HG03565 (cell line): Measurements from ENCODE around the gene AP2A1.

Source experiments
- ATAC-seq: cut with Tn5 transposase; IDR thresholded peaks from one replicate; pipeline ENCODE4 v1.9.1; 2021; ENCODE audit warnings: mild to moderate bottlenecking, moderate library complexity; ENCODE audit not compliant: unreplicated experiment

The AP2A1 gene

DNA sequence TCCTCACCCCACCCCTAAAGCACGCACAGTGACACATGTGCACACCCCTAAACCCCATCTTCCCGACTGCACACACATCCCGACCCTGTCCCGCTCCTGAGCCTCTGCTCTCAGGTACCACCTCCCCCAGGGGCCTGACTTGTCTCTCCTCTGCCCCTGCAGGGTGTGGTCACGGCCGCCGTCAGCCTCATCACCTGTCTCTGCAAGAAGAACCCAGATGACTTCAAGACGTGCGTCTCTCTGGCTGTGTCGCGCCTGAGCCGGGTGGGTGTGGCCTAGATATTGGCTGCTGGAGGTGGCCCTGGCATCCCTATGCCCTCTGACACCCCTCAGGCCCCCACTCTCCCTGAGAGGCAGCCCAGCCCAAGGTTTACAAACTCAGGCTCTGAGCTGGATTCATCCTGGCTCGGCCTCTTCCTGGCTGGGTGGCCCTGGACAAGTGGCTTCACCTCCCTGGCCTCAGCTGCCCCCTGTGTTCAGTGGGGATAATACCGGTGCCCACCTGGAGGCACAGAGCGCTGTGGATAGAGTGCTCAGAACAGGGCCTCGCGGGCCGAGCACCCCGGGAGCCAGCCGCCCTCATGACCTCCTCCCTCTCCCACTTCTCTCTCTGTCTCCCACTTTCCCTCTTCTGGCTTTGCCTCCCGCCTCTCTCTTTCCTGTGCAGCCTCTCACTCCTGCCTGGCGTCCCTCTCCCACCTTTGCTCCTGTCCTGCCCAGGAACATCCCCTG lies 26.2 kb downstream of the AP2A1 start:
- ATAC-seq = no peak

DNA sequence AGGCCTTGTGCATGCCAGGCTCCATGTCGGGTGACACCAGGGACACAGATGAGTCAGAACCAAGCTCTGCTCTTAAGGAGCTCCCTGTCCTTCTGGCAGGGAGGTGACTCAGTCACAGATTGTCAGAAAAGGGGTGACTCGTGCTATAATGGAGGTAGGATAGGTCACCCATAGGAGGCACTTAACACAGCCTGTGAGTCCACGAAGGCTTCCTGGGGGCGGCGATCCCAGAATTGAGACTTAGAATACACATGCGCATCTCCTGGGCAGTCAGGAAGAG lies 26.7 kb downstream of the AP2A1 start:
- no peak for ATAC-seq

DNA sequence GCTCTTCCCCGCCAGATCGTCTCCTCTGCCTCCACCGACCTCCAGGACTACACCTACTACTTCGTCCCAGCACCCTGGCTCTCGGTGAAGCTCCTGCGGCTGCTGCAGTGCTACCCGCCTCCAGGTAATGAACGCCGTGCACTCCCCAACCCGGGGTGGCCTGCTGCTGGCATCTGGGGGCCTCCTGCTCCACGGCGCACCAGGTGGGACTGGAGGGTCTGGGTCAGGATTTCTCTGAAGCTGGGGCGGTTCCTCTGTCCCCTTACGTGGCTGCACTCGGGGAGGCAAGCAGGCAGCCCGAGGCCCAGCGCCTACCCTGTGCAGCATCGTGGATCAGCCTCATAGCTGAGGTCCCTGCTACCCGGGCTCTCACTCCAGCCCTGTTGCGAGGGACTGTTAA lies 28.8 kb downstream of the AP2A1 start:
- no peak for ATAC-seq

DNA sequence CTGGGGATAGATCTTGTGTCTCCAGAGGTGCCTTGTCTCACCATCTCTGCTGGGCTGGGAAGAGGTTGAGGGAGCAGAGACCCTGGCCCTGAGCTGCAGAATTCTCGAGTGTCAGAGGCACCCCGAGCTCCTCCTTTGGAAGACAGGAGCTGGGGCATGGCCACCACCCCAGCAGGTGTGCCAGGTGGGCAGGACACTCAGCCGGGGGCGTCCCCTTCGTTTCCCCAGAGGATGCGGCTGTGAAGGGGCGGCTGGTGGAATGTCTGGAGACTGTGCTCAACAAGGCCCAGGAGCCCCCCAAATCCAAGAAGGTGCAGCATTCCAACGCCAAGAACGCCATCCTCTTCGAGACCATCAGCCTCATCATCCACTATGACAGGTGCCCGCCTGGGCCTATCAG lies 31.8 kb downstream of the AP2A1 start:
- ATAC-seq = no peak

DNA sequence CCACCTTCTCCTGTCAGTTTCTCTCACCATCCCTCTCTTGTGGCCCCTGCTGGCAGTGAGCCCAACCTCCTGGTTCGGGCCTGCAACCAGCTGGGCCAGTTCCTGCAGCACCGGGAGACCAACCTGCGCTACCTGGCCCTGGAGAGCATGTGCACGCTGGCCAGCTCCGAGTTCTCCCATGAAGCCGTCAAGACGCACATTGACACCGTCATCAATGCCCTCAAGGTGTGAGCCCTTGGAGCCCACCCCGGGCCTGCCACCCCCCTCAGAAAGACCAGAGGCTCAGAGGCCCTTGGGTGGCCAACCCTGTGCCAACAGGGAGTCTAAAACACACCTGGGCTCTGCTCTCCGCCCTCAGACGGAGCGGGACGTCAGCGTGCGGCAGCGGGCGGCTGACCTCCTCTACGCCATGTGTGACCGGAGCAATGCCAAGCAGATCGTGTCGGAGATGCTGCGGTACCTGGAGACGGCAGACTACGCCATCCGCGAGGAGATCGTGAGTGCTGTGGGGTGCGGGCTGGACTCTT lies 32.5 kb downstream of the AP2A1 start:
- ATAC-seq = no peak

DNA sequence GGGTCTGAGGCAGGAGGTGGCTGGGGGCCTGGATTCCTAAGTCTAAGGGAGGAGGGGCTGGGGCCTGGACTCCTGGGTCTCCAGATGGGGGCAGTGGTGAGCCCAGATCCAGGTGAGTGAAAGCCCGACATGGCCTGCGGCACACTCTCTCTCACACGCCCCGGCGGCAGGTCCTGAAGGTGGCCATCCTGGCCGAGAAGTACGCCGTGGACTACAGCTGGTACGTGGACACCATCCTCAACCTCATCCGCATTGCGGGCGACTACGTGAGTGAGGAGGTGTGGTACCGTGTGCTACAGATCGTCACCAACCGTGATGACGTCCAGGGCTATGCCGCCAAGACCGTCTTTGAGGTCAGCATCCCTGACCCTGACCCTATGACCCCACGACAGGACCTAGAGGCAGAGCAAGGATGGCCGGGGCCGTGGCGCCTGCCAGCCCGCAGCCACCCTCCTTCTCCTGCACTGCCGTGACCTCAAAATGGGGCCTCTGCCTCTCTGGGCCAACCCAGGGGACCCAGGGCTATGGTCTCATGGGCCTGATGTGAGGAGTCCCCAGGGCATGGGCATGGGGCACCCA lies 33.1 kb downstream of the AP2A1 start:
- ATAC-seq = no peak

DNA sequence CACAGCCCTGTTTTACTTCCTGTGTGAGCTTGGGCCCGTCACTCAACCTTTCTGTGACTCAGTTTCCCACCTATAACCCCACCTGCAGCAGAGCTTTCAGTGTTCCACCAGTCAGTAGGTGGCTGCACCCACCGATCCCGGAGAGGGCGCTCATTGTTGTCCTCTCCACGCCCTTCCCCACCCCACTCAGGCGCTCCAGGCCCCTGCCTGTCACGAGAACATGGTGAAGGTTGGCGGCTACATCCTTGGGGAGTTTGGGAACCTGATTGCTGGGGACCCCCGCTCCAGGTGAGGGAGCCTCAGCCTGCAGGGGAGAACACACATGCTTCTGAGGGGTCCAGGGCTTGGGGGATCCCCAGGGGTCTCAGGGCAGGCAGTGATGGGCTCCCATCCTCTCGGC lies 34.0 kb downstream of the AP2A1 start:
- no peak for ATAC-seq

DNA sequence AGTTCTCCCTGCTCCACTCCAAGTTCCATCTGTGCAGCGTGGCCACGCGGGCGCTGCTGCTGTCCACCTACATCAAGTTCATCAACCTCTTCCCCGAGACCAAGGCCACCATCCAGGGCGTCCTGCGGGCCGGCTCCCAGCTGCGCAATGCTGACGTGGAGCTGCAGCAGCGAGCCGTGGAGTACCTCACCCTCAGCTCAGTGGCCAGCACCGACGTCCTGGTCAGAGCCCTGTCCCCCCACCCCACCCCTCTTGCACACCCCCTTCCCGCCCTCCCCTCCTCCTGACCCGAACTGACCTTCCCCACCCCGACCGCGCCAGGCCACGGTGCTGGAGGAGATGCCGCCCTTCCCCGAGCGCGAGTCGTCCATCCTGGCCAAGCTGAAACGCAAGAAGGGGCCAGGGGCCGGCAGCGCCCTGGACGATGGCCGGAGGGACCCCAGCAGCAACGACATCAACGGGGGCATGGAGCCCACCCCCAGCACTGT lies 34.6 kb downstream of the AP2A1 start:
- ATAC-seq = no peak

DNA sequence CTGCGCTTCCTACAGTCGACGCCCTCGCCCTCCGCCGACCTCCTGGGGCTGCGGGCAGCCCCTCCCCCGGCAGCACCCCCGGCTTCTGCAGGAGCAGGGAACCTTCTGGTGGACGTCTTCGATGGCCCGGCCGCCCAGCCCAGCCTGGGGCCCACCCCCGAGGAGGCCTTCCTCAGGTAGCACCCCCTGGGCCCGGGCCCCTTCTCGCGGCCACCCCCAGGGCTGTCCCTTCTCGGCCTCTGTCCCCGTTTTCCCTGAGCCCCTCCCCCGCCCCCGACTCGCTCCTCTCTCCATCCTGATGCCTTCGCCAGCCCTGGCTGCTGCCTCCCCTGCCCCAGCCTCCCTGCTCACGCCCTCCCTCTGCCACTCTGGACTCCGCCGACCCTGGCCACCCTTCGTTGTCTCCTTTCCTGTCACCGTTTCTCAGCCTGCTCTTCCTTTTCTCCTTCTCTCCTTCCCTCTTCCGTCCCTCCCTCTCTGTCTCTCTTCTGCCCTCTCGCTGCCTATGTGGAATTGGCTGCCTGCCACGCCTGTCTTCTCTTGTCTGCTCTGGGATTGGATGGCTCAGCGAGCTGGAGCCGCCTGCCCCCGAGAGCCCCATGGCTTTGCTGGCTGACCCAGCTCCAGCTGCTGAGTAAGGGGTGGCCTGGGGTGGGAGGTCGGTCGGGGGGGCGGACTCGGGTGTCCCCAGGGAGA lies 35.3 kb downstream of the AP2A1 start:
- ATAC-seq = no peak

DNA sequence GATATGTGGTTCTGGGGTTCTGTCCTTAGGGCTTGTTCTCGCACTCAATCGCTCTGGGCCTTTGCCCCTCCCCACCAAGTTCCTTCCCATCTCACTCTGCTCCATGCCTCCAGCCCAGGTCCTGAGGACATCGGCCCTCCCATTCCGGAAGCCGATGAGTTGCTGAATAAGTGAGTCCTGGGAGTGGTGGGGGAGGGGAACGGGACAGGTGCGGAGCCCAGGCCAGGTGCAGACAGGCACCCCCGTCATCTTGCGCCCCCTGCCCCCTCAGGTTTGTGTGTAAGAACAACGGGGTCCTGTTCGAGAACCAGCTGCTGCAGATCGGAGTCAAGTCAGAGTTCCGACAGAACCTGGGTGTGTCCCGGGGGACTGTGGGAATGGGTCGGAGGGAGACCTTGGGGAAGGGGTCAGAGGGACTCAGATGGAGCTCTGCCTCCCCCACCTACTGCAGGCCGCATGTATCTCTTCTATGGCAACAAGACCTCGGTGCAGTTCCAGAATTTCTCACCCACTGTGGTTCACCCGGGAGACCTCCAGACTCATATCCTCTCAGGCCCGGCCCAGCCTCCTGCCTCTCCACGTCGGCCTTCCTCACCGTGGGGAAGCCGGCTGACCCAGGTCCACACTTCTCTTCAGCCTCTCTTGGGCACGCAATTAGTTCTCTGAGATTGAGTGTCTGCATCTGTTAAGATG lies 36.2 kb downstream of the AP2A1 start:
- ATAC-seq = no peak

DNA sequence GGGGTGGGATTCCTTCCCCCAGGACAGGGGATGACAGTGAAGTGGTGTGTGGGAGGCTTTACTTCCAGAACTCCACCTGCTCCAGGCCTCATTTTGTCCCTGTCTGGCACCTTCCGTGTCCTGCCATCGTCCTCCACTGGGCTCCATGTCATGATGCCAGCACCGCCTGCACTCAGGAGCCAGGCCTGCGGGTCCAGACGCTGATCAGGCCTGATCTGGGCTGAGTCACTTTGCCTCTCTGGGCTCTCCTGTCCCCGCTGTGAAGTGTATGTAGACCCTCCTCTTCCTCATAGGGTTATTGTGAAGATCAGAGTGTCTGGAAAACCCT lies 36.7 kb downstream of the AP2A1 start:
- ATAC-seq = no peak

DNA sequence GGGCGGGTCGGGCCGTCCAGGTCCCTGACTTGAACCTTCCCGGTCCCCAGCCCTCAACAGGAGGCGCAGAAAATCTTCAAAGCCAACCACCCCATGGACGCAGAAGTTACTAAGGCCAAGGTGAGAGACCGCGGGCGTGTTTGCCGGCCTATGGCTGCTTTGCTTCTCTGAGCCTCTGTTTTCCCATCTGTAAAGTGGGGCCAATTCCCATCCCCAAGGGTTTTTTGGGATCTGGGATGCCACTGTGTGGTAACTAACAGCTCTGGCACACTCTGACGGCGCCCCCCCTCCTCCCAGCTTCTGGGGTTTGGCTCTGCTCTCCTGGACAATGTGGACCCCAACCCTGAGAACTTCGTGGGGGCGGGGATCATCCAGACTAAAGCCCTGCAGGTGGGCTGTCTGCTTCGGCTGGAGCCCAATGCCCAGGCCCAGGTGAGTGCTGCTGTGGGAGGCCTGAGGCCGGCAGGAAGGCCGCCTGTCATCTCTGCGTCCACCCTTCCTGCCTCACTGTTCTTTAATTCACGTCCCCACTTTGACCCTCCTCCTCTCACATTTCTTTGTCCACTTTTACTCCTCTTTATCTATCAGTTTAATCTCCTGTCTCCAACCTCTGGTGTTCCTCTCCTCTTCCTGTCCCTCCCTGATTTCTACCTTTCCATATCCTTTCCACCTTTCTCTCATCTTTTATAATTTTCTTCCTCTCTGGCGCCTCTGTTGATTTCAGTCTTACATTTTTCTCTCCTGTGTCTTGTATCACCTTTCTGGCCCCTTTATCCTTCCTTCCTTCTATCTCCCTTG lies 39.2 kb downstream of the AP2A1 start:
- ATAC-seq = no peak

DNA sequence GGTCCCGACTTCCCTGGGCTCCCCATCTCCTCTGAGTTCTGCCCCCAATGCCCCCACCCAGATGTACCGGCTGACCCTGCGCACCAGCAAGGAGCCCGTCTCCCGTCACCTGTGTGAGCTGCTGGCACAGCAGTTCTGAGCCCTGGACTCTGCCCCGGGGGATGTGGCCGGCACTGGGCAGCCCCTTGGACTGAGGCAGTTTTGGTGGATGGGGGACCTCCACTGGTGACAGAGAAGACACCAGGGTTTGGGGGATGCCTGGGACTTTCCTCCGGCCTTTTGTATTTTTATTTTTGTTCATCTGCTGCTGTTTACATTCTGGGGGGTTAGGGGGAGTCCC lies 39.8 kb downstream of the AP2A1 start:
- ATAC-seq = no peak

DNA sequence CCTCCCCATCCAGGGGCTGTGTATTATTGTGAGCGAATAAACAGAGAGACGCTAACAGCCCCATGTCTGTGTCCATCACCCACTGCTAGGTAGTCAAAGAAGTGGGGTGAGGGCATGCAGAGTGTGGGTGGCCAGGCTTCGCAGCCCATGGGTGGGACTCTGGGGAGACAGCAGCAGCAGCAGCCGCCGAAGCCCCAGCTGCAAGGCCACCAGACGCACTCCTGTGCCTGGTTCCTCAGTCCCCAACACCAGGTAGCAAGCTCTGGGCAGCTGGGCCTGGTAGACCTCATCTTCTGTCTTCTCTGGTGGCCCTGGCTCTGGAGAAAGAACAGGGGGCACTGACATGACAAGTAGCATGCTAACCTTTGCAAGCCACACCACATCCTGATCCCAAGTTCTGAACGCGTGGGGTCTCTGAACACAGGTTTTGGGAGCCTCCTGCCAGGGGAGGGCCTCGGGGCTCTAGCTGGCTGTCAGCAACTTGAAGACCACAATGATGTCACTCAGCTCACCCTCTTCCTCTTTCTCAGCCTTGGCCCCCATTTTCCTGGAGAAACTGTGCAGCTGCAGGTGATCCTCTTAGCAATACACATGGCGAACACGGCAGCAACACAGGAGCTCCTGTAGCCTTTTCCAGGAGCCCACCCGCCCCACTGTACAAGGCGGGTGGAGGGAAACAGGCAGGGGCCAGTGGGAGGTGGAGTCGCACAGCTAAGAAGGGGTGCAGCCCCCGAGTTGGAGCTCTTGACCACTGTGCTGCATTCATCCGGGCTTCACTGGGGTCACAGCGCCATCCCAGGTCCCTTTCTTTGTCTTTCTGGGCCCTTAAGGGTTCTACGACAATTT lies 40.5 kb downstream of the AP2A1 start:
- ATAC-seq = no peak

DNA sequence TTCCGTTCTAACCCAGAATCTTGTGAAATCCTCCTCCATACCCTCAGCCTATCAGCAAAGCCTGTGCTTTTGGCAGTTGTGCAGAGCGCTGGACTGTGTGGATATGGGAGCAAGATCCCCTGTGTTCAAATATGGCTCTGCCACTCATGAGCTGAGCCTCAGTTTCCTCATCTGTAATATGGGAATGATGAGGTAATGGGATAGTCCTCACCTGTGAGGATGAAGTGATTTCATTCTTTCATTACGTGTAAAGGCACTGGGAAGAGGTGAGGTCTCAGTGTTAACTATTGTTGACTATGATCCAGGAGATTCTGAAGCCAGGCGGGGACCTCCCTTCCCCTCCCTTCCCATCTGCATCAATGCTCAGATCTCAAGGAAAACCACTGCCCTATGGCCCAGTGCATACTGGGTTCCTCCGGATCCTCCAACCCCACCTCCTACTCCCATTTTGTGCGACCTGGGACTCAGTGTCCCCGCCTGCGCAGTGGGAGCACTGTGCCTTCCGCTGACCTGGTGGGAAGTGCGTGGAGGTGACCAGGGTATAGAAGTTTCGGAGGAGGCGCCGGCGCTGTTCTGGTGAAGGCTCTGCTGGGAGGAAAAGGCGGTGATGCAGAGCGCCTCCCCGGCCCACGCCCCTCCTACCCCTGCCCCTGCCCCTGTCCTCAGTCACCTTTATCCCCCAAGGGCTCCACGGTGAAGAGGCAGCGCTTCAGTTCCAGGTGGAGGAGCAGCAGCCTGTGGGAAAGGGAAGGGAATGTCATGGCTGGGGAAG lies 41.3 kb downstream of the AP2A1 start:
- no peak for ATAC-seq

DNA sequence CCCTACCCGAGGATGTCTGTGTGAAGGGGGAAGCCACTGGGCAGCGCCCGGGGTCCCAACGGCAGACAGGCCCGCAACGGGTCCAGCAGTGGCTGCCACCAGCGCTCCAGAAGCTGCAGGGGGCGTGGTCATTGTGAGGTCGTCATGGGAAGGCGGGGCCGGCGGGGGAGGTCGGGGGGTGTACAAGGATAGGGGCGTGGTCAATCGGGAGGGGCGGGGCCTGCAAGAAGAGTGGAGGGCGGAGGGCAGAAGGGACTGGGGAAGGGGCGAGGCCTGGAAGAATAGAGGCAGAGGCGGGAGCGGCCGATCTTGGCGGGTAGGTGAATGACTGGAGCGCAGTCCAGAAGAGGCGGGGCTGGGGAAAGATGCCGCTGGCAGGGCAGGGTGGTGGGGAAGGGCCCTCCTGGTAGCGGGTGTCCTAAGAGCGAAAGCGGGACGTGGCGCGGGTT lies 41.9 kb downstream of the AP2A1 start:
- ATAC-seq = no peak

DNA sequence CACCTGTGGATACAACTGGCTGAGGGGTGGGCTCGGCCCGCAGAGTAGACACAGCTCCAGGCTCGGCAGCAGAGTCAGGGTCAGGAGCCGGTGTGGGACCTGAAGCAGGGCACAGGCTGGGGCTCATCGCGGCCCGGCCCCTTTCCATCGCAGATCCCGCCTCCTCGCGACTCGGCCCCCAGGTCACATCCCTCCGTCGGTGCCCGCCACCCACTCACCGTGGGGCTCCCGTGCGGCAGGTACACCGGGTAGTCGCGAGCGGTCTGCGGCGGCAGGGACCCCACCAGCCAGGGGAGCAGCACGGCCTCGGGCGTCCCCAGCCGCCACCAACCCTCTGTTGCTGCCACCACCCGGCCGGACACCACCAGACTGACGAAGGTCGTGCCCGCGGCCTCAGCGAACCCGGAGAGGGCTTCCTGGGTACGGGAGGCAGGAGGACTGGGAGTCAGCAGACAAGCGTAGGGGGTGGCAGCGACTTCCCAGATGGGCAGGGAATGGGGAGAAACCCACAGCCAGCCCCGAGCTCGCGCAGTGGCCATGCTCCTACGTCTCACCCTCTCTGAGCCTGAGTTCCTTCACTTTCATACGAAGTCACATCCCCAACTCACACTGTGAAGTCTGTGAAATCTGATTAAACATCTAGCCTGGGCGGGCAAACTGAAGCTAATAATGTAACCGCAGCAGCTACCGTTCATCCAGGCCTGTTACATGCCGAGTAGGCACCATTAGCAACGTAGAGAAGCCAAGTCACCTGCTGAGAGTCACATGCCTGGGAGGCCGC lies 42.5 kb downstream of the AP2A1 start:
- ATAC-seq = no peak

DNA sequence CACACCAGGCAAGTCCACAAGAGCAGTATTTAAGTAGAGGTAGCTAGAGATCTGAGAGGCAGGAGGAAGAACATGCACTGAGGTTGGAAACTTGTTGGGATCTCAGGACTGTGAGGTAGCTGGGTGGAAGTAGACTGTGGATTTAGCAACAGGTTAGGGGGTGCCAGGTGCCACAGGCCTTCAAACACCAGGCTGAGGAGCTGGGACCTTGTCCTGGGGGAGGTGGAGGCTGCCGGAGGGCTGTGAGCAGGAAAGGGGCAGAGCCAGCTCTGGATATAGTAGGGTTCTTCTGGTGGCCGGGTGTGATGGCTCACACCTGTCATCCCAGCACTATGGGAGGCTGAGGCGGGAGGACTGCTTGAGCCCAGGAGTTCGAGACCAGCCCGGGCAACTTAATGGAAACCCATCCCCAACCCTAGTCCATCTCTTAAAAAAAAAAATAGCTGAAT lies 43.2 kb downstream of the AP2A1 start:
- ATAC-seq = no peak
